Subcutaneous abdominal adipose tissue (tissue), 5 donors: ENCODE measurements around the gene POLR3GL.

Experiments used
- H3K27ac ChIP-seq: one replicate; pipeline ENCODE4 v1.7.0; 2013; ENCODE audit warnings: low read depth, mild to moderate bottlenecking, inconsistent platforms, low read length, moderate library complexity
- H3K27me3 ChIP-seq, 5 donors: one replicate each; pipeline ENCODE4 v1.7.0; 2013; ENCODE audit warnings: low read length in 5 of 5, inconsistent platforms in 1 of 5; ENCODE audit not compliant: control insufficient read depth in 5 of 5, insufficient read depth in 4 of 5
- H3K36me3 ChIP-seq, 5 donors: one replicate each; pipeline ENCODE4 v1.7.0; 2013; ENCODE audit warnings: low read length in 5 of 5; ENCODE audit not compliant: control insufficient read depth in 5 of 5, insufficient read depth in 5 of 5
- H3K4me1 ChIP-seq, 5 donors: one replicate each; pipeline ENCODE4 v1.7.0; 2013; ENCODE audit warnings: low read length in 5 of 5, mild to moderate bottlenecking in 3 of 5, moderate library complexity in 1 of 5; ENCODE audit not compliant: control insufficient read depth in 5 of 5, insufficient read depth in 5 of 5
- H3K4me3 ChIP-seq, 5 donors: one replicate each; pipeline ENCODE4 v1.7.0; 2013; ENCODE audit warnings: low read length in 5 of 5, low read depth in 1 of 5
- H3K9ac ChIP-seq, 5 donors: one replicate each; pipeline ENCODE4 v1.7.0; 2013; ENCODE audit warnings: low read length in 5 of 5, mild to moderate bottlenecking in 4 of 5, moderate library complexity in 3 of 5
- H3K9me3 ChIP-seq, 5 donors: one replicate each; pipeline ENCODE4 v1.7.0; 2013; ENCODE audit warnings: low read length in 5 of 5; ENCODE audit not compliant: control insufficient read depth in 5 of 5
- donor health status: healthy.
- donor health status: healthy.
- donor health status: healthy.
- donor health status: healthy.
- donor health status: healthy.

POLR3GL gene

DNA sequence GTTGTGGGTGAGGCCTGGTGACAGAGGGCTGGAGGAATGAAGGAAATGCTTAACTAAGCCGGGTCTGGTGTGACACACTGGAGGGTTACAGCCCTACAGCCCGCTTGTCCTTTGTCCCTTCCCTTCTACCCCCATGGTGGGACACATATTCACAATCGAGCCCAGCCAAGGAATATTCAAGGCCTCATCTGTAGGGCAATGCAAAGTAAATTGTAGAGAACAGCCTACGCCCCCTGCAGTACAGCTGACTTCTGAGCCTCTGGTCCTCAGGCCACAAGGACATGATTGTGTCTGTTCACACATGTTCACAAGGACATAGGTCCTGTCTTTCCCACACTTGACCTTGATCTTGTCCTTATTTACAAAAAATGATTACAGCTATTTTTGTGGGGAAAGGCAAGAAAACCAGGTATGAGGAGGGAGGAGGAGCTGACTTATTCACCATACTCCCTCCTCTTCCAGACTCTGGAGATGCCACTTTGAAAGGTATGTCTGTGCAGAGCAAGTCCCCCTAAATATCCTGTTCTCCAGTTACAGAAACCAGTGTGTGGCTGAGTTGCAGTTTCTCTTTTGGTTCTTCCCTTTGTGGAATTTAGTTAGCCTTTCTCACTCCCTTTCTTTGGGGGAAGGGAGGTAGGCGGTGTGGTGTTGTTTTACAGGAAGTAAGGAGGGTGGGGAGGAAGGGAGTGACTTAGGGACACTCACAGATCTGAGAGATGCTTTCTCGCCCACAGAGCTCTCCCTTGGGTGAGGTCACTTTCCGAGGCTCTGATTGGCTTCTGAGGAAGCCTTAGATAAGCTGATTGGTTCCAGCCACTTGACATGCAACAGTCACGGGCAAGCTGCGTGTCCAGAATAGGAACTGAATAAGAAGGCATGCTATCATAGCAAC, 14.6 kb downstream of the POLR3GL start:
- H3K9ac ChIP-seq = peak overlapping the region; percentile 52 to 94 (median 74)
- H3K4me1 ChIP-seq = peaks cover 23 to 73% (median 66%) of the 10 kb centered on the region in 5 donors
- H3K27me3 ChIP-seq = no peaks in the 10 kb centered on the region
- H3K27ac ChIP-seq = peak overlapping the region; percentile 98
- peaks cover 0 to 5% (median 0%) of the 10 kb centered on the region in 5 donors for H3K36me3 ChIP-seq
- H3K9me3 ChIP-seq = no peaks in the 10 kb centered on the region
- H3K4me3 ChIP-seq = peak overlapping the region; percentile 30 to 61 (median 49)

DNA sequence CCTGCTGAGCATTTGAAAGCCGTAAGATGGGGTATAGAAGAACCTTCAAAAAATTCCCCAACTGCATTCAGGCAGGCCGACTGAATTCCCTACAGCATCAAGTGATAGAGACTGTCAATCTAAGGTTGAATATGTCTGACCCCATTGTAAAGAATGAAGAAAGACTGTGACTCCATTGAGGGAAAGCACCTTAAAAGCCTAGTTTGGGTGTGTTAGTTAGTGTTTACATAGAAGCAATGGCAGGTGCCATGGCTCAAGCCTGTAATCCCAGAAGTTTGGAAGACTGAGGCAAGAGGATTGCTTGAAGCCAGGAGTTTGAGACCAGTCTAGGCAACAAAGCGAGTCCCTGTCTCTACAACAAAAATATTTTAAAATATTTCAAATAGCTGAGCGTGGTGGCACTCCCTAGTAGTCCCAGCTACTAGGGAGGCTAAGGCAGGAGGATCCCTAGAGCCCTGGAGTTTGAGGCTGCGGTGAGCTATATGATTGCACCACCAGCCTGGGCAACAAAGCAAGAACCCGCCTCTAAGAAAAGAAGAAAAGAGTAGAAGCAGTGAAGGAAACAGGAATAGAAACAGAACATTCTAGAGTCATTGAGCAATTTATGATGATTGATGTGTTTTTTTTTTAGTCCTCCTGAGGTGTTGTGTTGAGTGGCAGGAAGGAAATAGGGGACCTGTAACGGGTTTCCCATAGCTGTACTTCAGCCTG, 15.4 kb downstream of the POLR3GL start:
- H3K9ac ChIP-seq = peak overlapping the region; percentile 21 to 94 (median 52)
- H3K27ac ChIP-seq = peak overlapping the region; percentile 98
- H3K36me3 ChIP-seq = peaks cover 0 to 4% (median 0%) of the 10 kb centered on the region in 5 donors

DNA sequence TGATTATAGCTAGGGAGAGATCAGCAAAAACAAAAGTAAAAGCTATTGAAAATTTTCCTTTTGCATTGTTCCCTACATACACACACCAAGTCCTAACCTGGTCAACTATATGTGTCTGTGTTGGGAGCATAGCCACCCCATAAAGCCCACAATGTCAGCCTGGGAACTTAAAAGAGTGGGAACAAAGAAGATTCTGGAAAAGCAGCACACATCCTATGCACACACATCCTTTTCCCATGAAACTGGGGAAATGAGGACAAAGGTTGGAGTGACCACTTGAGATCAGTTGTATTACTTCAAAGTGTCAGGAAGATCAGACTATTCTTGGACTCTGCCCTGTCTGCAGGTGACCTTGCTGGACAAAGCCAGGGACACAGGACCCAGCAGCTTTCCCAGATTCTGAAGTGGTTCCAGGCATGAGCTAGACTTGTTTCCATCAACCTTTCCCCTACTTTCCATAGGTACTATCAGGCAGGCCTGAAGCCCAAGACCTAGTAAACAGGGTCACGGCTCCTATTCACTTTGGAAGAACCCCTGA, 16.0 kb downstream of the POLR3GL start:
- Histone ChIP-seq H3K9ac (peak overlapping the region; percentile 21 to 94 (median 52)), H3K9me3 (no peaks in the 10 kb centered on the region), H3K27ac (peak overlapping the region; percentile 98), H3K36me3 (no peaks in the 10 kb centered on the region), H3K4me3 (peak overlapping the region in 4 of 5 donors; percentile 15 to 43 (median 34)), H3K27me3 (no peaks in the 10 kb centered on the region), H3K4me1 (peaks cover 23 to 82% (median 79%) of the 10 kb centered on the region in 5 donors)

More for the DNA sequence above, 15.4 kb downstream of the POLR3GL start:
- Histone ChIP-seq H3K4me3 (peak overlapping the region in 4 of 5 donors; percentile 15 to 45 (median 37)), H3K4me1 (peaks cover 23 to 79% (median 73%) of the 10 kb centered on the region in 5 donors), H3K9me3 (no peaks in the 10 kb centered on the region), H3K27me3 (no peaks in the 10 kb centered on the region)

DNA sequence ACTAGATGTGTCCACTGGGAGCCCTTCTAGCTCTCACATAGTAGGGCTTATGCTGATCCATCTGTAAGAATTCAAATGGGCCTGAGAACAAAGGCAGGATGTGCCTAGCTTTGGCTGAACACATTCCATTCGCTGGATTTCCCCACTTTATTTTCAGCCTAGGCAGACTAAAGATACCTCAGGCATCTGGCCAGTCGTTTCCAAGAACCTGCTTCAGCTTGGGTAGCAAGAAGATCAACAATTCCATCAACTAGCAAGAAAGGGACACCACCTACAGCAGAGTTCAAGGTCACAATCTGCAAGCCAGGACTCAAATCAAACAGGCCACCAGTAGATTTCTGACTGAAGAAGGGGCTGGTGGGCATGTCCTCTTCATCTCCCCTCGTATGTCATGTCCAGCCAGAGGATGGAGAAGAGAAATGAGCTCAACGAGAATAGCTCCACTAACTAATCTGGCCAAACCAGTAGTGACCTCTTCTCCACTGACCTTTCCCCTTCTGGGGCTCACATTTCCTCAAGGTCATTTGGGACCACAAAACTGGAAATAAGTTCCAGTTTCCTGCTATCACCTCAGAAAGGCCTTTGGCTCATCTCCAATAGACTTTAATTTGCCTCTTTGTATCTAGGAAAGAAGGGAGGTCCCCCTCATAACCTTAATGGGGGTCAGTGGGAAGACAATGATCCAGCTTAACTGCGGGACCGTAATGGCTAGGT, 17.7 kb downstream of the POLR3GL start:
- H3K4me3 ChIP-seq = peak overlapping the region in 1 of 5 donors; percentile 32
- no peaks in the 10 kb centered on the region for H3K27me3 ChIP-seq
- peak overlapping the region; percentile 98 for H3K27ac ChIP-seq
- no peaks in the 10 kb centered on the region for H3K9me3 ChIP-seq
- H3K4me1 ChIP-seq = peaks cover 28 to 93% (median 90%) of the 10 kb centered on the region in 5 donors
- no peaks in the 10 kb centered on the region for H3K36me3 ChIP-seq
- peak overlapping the region in 2 of 5 donors; percentile 28 to 68 for H3K9ac ChIP-seq

DNA sequence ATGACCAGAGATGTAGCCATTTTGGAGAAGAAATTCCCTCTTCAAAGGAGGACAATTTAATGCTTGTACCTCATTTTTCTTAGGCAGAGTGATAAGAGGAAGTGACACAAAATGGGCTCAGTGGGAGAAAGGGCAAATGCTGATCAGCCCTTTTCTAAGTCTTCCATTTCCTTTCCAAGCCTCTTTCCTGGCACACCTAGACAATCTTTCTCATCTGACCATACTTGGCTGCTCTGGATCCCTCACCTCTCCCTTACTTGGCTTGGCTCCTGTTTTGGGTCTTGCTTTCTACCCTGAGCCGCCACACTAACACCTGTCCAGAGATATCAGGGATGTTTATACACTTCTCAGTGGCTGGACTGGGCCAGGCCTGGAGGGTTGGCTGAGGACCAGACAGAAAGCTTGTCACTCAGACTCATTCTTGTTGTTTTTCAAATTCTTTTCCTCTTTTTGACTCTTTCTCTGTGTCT, 18.8 kb downstream of the POLR3GL start:
- Histone ChIP-seq H3K27me3 (no peaks in the 10 kb centered on the region), H3K4me1 (peaks cover 23 to 83% (median 79%) of the 10 kb centered on the region in 5 donors), H3K27ac (peak overlapping the region; percentile 98), H3K36me3 (no peaks in the 10 kb centered on the region), H3K9me3 (no peaks in the 10 kb centered on the region), H3K9ac (peak overlapping the region in 3 of 5 donors; percentile 1 to 27 (median 20)), H3K4me3 (no peak overlapping the region)

DNA sequence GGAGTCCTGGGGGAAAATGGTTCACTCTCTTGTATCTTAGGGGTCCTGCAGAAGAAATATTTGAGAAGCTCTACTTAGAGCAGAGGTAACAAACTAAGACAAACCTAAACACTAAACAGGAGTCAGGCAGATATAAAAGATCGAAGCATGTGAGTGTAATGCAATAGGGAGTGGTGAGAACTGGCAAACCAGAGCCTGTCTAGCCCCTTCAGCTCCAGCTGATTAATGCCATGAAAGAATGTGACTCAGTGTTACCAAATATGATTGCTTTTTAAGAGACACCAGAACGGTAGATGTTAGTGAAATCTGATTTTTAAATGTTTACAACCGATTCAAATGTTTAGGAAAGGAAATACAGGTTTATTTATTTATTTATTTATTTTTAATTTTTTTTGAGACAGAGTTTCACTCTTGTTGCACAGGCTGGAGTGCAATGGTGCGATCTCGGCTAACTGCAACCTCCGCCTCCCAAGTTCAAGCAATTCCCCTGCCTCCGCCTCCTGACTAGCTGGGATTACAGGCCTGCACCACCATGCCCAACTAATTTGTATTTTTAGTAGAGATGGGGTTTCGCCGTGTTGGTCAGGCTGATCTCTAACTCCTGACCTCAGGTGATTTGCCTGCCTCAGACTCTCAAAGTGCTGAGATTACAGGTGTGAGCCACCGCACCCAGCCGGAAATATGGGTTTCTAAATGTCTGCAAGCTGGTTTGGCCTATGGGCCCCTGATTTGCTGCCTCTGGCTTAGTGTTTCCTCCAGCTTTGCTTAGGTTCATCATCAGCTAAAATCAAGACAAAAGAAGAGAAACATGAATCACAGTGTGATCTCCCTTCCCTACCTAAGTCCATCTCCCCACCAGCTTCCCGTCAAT, 19.7 kb downstream of the POLR3GL start:
- Histone ChIP-seq H3K4me3 (no peak overlapping the region), H3K9ac (no peak overlapping the region), H3K27ac (peak overlapping the region; percentile 98), H3K27me3 (no peaks in the 10 kb centered on the region), H3K36me3 (no peaks in the 10 kb centered on the region), H3K9me3 (no peaks in the 10 kb centered on the region), H3K4me1 (peaks cover 18 to 73% (median 69%) of the 10 kb centered on the region in 5 donors)

DNA sequence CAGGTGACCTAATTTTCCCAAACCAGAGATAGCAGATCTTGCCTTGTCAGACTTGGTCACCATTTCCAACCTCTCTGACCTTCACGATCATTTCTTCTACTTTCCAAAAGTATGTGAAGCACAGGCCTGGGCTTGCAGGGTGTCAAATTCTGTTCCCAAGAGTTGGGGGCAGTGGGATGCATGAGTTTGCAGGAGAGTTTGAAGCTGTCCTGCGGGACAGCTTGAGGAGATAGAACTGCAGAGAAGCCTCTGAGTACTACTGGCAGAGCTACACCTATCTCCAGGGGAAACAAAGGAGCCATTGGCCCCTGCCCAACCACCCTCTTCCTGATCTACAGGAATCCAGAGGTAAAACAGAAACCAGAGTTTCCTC, 20.6 kb downstream of the POLR3GL start:
- Histone ChIP-seq H3K27me3 (no peaks in the 10 kb centered on the region), H3K4me3 (peak overlapping the region in 4 of 5 donors; percentile 8 to 52 (median 48)), H3K27ac (peak overlapping the region; percentile 90), H3K4me1 (peaks cover 14 to 65% (median 63%) of the 10 kb centered on the region in 5 donors), H3K36me3 (no peaks in the 10 kb centered on the region), H3K9ac (peak overlapping the region in 4 of 5 donors; percentile 11 to 62 (median 48)), H3K9me3 (no peaks in the 10 kb centered on the region)

DNA sequence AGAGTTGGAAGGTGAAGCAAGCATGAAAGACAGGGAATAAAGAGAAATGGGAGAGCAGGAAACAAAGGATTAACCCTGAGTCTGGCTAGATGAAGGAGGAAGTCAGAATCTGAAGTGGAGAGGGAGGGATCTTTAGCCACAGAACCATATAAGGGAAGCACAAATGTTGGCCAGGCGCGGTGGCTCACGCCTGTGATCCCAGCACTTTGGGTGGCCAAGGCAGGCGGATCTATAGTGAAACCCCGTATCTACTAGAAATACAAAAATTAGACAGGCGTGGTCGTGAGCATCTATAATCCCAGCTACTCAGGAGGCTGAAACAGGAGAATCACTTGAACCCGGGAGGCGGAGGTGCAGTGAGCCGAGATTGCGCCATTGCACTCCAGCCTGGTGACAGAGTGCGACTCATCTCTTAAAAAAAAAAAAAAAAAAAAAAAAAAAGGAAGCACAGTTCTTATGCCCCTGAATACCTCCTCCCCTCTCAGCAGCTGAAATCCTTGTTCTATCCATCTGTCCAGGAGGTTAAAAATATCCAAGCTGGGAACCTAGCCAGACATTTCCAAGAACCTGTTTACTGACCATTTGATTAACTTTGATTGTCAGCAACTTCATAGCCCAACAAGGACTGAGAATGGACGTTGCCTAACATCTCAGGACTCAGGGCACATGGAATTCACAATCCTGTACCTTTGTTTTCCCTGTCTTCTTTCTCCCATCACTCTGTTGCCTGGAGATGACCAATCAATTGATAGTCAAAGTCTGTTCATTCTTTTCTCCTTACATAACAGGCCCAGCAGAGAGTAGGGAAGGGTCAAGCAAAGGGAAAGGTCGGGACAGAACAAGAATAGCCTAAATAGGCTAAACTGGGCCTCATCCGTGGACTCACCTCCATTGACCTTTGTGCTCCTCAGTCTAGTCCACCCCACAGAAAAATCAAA, 21.3 kb downstream of the POLR3GL start:
- Histone ChIP-seq H3K27ac (peak overlapping the region; percentile 90), H3K4me3 (peak overlapping the region in 4 of 5 donors; percentile 8 to 52 (median 48)), H3K36me3 (no peaks in the 10 kb centered on the region), H3K9ac (peak overlapping the region; percentile 11 to 63 (median 59)), H3K4me1 (peaks cover 10 to 63% (median 59%) of the 10 kb centered on the region in 5 donors), H3K9me3 (no peaks in the 10 kb centered on the region), H3K27me3 (no peaks in the 10 kb centered on the region)
